HUES64 (cell line): ENCODE results near the gene BAHD1.

ENCODE experiments used
- H3K27ac ChIP-seq: 2 replicates; pipeline ENCODE4 v1.7.0; 2013; ENCODE audit warnings: low read depth, low read length, inconsistent platforms
- H3K27me3 ChIP-seq: 2 replicates; pipeline ENCODE4 v1.6.1; 2013; ENCODE audit warnings: mild to moderate bottlenecking, low read length; ENCODE audit not compliant: insufficient read depth
- H3K36me3 ChIP-seq: 2 replicates; pipeline ENCODE4 v1.6.1; 2013; ENCODE audit warnings: mild to moderate bottlenecking, low read length; ENCODE audit not compliant: insufficient read depth
- H3K4me1 ChIP-seq: 2 replicates; pipeline ENCODE4 v1.6.1; 2013; ENCODE audit warnings: mild to moderate bottlenecking, low read length, moderate library complexity; ENCODE audit not compliant: insufficient read depth
- H3K4me3 ChIP-seq: 2 replicates; pipeline ENCODE4 v1.5.1; 2013; ENCODE audit warnings: mild to moderate bottlenecking, low read length, moderate library complexity
- H3K9ac ChIP-seq: 2 replicates; pipeline ENCODE4 v1.6.1; 2013; ENCODE audit warnings: mild to moderate bottlenecking, low read depth, low read length
- H3K9me3 ChIP-seq: 2 replicates; pipeline ENCODE4 v1.6.1; 2013; ENCODE audit warnings: low read depth, low read length; ENCODE audit not compliant: insufficient read depth
- WGBS: fragments of 150-250, 120-280 bp; methylation state at CpG from one replicate; pipeline ENCODE4 v1.1.7; 2013; ENCODE audit warnings: missing lambda C conversion rate; 5-methylcytosine and 5-hydroxymethylcytosine counted together

Gene BAHD1

DNA sequence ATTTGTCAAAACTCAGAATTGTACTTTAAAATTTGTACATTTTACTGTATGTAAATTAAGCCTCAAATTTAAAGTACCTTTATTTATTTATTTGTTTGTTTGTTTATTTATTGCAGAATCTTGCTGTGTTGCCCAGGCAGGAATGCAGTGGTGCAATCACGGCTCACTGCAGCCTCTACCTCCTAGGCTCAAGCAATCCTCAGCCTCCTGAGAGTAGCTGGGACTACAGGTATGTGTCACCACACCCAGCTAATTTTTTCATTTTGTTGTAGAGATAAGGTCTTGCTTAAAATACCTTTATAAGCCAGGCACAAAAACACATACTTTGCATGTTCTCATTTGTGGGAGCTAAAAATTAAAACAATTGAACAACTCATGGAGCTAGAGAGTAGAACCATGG lies 67.5 kb downstream of the BAHD1 start:
- Histone ChIP-seq H3K27me3 (peaks cover 64% of the 10 kb centered on the region), H3K9ac (no peak overlapping the region), H3K9me3 (no peaks in the 10 kb centered on the region), H3K36me3 (no peaks in the 10 kb centered on the region), H3K4me1 (peaks cover 11% of the 10 kb centered on the region), H3K27ac (no peak overlapping the region), H3K4me3 (no peak overlapping the region)
- WGBS = 91% methylated on average over 1 of the region's 1 CpG

DNA sequence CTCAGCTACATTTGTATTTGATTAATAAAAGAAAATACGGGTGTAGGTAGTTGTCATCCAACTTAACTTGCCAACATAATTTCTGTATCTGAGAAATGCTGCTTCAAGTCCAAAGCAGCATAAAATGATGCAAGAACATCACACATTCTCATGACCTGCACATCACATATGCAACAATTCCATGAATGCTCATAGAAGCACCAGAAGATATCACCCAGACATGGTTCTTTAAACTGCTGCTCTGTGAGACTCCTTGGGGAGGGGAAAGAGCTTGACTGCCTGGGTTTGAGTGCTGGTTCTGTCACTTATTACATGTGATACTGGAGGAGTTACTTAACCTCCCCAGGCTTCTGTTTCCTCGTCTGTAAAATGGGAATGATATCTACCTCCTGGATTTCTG lies 69.4 kb downstream of the BAHD1 start:
- Histone ChIP-seq H3K9me3 (no peaks in the 10 kb centered on the region), H3K36me3 (no peaks in the 10 kb centered on the region), H3K9ac (no peak overlapping the region), H3K27me3 (peaks cover 71% of the 10 kb centered on the region), H3K4me1 (peaks cover 11% of the 10 kb centered on the region), H3K4me3 (no peak overlapping the region), H3K27ac (no peak overlapping the region)
- WGBS = 91% methylated on average over 2 of the region's 2 CpGs

- H3K9me3 ChIP-seq = no peaks in the 10 kb centered on the region
- H3K9ac ChIP-seq = peak overlapping the region; percentile 64
- no peaks in the 10 kb centered on the region for H3K36me3 ChIP-seq
- peaks cover 11% of the 10 kb centered on the region for H3K4me1 ChIP-seq
- peak overlapping the region; percentile 64 for H3K4me3 ChIP-seq
- WGBS = 26% methylated on average over 20 of the region's 22 CpGs
- H3K27me3 ChIP-seq = peaks cover 71% of the 10 kb centered on the region
- no peak overlapping the region for H3K27ac ChIP-seq
Measured at GRCh38 chr15:40511093-40511471, 70.3 kb downstream of the BAHD1 start.

DNA sequence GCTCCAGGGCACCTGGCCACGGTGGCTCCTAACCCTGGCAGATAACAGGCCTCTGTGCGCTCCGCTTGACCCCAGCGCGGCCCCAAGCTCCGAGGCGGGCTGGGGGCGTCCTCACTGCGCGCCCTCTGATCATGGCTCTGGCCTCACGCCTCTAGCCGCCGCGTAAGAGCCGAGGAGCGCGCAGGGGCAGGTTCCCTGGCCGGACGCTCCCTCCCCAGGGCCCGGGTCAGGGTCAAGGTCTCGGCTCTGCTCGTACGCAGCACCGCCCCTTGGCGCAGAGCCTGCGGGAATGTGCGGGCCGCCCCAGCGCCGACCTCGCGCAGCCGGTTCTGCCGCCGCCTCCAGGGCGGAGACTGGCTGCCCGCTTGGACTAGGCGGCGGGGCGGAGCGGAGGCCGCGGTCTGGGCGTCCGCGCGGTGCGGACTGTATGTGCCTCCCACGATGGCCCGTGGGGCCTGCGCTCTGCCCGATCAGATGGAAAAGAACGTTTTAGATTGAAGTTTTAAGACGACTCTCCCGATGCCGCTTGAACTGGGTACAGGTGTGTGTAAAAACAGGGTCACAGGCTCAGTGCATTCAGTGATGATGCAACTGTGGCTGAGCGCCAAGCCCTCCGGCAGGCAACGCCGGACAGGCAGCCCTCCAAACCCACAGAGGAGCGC lies 70.8 kb downstream of the BAHD1 start:
- peak overlapping the region; percentile 64 for H3K4me3 ChIP-seq
- peaks cover 8% of the 10 kb centered on the region for H3K4me1 ChIP-seq
- WGBS = 4% methylated on average over 61 of the region's 61 CpGs
- H3K27ac ChIP-seq = no peak overlapping the region
- H3K36me3 ChIP-seq = no peaks in the 10 kb centered on the region
- peaks cover 70% of the 10 kb centered on the region for H3K27me3 ChIP-seq
- peak overlapping the region; percentile 64 for H3K9ac ChIP-seq
- no peaks in the 10 kb centered on the region for H3K9me3 ChIP-seq

- no peak overlapping the region for H3K4me3 ChIP-seq
- no peaks in the 10 kb centered on the region for H3K9me3 ChIP-seq
- H3K27ac ChIP-seq = no peak overlapping the region
- peaks cover 5% of the 10 kb centered on the region; the same call in 1 of the 2 replicates for H3K4me1 ChIP-seq
- WGBS = 93% methylated on average over 2 of the region's 2 CpGs
- no peaks in the 10 kb centered on the region for H3K36me3 ChIP-seq
- H3K9ac ChIP-seq = no peak overlapping the region
- H3K27me3 ChIP-seq = peaks cover 64% of the 10 kb centered on the region
Measured at GRCh38 chr15:40512440-40512839, 71.7 kb downstream of the BAHD1 start.

- 93% methylated on average over 5 of the region's 5 CpGs for WGBS
- Histone ChIP-seq H3K36me3 (no peaks in the 10 kb centered on the region), H3K9ac (no peak overlapping the region), H3K27me3 (peaks cover 52% of the 10 kb centered on the region), H3K4me3 (no peak overlapping the region), H3K27ac (no peak overlapping the region), H3K4me1 (peaks cover 5% of the 10 kb centered on the region; the same call in 1 of the 2 replicates), H3K9me3 (no peaks in the 10 kb centered on the region)
Measured at GRCh38 chr15:40513609-40514008, 72.9 kb downstream of the BAHD1 start.

- Histone ChIP-seq H3K36me3 (no peaks in the 10 kb centered on the region), H3K27me3 (peaks cover 30% of the 10 kb centered on the region), H3K9ac (no peak overlapping the region), H3K9me3 (no peaks in the 10 kb centered on the region), H3K4me3 (no peak overlapping the region), H3K4me1 (peaks cover under 1% of the 10 kb centered on the region; the same call in 1 of the 2 replicates), H3K27ac (no peak overlapping the region)
- 92% methylated on average over 2 of the region's 2 CpGs for WGBS
Measured at GRCh38 chr15:40516322-40516721, 75.6 kb downstream of the BAHD1 start.
